ENCODE data around the gene VAMP5. TPM values are rescaled to one million over a fixed set of nuclear protein-coding genes. Genes with fewer than 3 reads are reported as not detected.

Gene VAMP5
- total RNA-seq, 1 donor from 2014 or later, result 17.1 TPM

DNA sequence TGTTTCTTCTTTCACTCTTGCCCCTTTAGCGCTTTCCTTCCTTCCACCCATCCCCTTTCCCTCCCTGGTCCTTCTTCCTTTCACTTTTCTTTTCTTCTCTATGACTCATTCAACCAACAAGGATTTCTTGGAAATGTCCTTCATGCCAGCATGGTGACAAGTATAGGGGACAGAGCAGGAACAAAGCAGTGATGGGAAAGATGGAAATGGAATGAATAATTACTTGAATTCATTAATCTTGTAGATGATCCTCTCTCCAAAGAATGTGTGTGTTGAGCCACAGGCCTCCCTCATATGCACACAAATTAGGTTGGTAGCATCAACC lies 1.5 kb downstream of the VAMP5 start:
- Mint-ChIP-seq H3K9me3 (ENCODE audit: unreplicated experiment) (no peaks in the 10 kb centered on the region), H3K4me1 (ENCODE audit: low read depth, unreplicated experiment) (peaks cover 42% of the 10 kb centered on the region), H3K27ac (ENCODE audit: unreplicated experiment) (peak overlapping the region; percentile 21), H3K27me3 (ENCODE audit: low read depth, unreplicated experiment) (peaks cover 7% of the 10 kb centered on the region), H3K36me3 (ENCODE audit: low read depth, unreplicated experiment) (peaks cover 7% of the 10 kb centered on the region), H3K4me3 (ENCODE audit: unreplicated experiment) (peak overlapping the region; percentile 20)
- H3K79me2 ChIP-seq (ENCODE audit: insufficient read depth, low read length), result peaks cover 2% of the 10 kb centered on the region
- H3K4me3 ChIP-seq (ENCODE audit: insufficient read depth, low read depth, low read length), result no peak overlapping the region
- TF ChIP-seq EZH2 (IDR thresholded peaks at IDR 0.05; ENCODE audit: insufficient read depth, low read length) (no peak), CTCF (IDR thresholded peaks at IDR 0.05; ENCODE audit: insufficient read depth, low read depth, low read length) (no peak)
- peak overlapping the region; percentile 33 for H2AFZ ChIP-seq (ENCODE audit: low read depth, low read length)
- H3K27ac ChIP-seq (ENCODE audit: low read depth, low read length), result peak overlapping the region; percentile 64
- H3K27me3 ChIP-seq (ENCODE audit: insufficient read depth, low read length), result no peaks in the 10 kb centered on the region
- H3K9me3 ChIP-seq (ENCODE audit: insufficient read depth, low read depth, low read length), result no peaks in the 10 kb centered on the region
- peaks cover 29% of the 10 kb centered on the region for H3K4me1 ChIP-seq (ENCODE audit: insufficient read depth, low read length)
- H4K20me1 ChIP-seq (ENCODE audit: insufficient read depth, low read length), result no peaks in the 10 kb centered on the region
- peak overlapping the region; percentile 92 for H3K4me2 ChIP-seq (ENCODE audit: low read length)
- DNase-seq (ENCODE audit: low read depth), result peak; percentile 86
- H3K36me3 ChIP-seq (ENCODE audit: insufficient read depth, low read length), result no peaks in the 10 kb centered on the region
- FAIRE-seq, result no peak
- H3K9ac ChIP-seq (ENCODE audit: low read length), result peak overlapping the region; percentile 75

DNA sequence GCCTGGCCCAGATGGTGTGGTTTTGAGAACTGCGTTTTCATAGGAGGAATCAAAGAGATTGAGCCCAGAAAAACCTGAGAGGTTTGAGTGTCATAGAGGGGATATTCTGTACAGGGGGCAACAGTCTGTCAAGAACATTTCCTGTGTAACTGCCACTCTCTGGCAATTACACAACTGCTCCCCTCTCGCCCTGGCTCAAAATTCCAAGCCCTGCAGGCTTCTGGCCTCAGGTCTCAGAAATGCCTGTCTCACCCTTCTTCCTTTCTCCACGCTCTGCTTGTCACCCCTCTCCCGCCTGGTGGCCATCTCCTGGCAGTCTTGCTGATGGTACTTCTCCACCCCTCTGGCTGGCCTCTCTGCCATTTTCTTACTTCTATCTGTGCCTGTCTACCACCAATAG lies 4.0 kb downstream of the VAMP5 start:
- peaks cover 3% of the 10 kb centered on the region for H3K9me3 Mint-ChIP-seq (ENCODE audit: unreplicated experiment)
- H3K79me2 ChIP-seq (ENCODE audit: insufficient read depth, low read length), result peaks cover 6% of the 10 kb centered on the region

More for the DNA sequence above, 4.0 kb downstream of the VAMP5 start:
- H3K27ac Mint-ChIP-seq (ENCODE audit: unreplicated experiment), result peak overlapping the region; percentile 37
- no peak for TF ChIP-seq EZH2 (IDR thresholded peaks at IDR 0.05; ENCODE audit: insufficient read depth, low read length)
- TF ChIP-seq CTCF (IDR thresholded peaks at IDR 0.05; ENCODE audit: insufficient read depth, low read depth, low read length), result no peak
- Histone ChIP-seq H3K36me3 (ENCODE audit: insufficient read depth, low read length) (no peaks in the 10 kb centered on the region), H2AFZ (ENCODE audit: low read depth, low read length) (no peak overlapping the region), H3K4me1 (ENCODE audit: insufficient read depth, low read length) (peaks cover 38% of the 10 kb centered on the region), H3K27ac (ENCODE audit: low read depth, low read length) (no peak overlapping the region), H3K4me3 (ENCODE audit: insufficient read depth, low read depth, low read length) (no peak overlapping the region), H3K27me3 (ENCODE audit: insufficient read depth, low read length) (no peaks in the 10 kb centered on the region), H3K4me2 (ENCODE audit: low read length) (no peak overlapping the region), H4K20me1 (ENCODE audit: insufficient read depth, low read length) (no peaks in the 10 kb centered on the region), H3K9ac (ENCODE audit: low read length) (no peak overlapping the region), H3K9me3 (ENCODE audit: insufficient read depth, low read depth, low read length) (no peaks in the 10 kb centered on the region)
- peaks cover 53% of the 10 kb centered on the region for H3K4me1 Mint-ChIP-seq (ENCODE audit: low read depth, unreplicated experiment)
- H3K4me3 Mint-ChIP-seq (ENCODE audit: unreplicated experiment), result no peak overlapping the region
- FAIRE-seq (no peak), DNase-seq (ENCODE audit: low read depth) (no peak)
- H3K27me3 Mint-ChIP-seq (ENCODE audit: low read depth, unreplicated experiment), result peaks cover 2% of the 10 kb centered on the region
- H3K36me3 Mint-ChIP-seq (ENCODE audit: low read depth, unreplicated experiment), result peaks cover 3% of the 10 kb centered on the region

Measured in astrocyte (in vitro differentiated cells and primary cell).